OCI-M2 (cell line): ENCODE results near the gene ZNF3.

ENCODE experiments used
- DNase-seq: peaks from one replicate; lab custom pipeline; 2025; ENCODE audit not compliant: unreplicated experiment; lab: John Stamatoyannopoulos, UW

The ZNF3 gene

DNA sequence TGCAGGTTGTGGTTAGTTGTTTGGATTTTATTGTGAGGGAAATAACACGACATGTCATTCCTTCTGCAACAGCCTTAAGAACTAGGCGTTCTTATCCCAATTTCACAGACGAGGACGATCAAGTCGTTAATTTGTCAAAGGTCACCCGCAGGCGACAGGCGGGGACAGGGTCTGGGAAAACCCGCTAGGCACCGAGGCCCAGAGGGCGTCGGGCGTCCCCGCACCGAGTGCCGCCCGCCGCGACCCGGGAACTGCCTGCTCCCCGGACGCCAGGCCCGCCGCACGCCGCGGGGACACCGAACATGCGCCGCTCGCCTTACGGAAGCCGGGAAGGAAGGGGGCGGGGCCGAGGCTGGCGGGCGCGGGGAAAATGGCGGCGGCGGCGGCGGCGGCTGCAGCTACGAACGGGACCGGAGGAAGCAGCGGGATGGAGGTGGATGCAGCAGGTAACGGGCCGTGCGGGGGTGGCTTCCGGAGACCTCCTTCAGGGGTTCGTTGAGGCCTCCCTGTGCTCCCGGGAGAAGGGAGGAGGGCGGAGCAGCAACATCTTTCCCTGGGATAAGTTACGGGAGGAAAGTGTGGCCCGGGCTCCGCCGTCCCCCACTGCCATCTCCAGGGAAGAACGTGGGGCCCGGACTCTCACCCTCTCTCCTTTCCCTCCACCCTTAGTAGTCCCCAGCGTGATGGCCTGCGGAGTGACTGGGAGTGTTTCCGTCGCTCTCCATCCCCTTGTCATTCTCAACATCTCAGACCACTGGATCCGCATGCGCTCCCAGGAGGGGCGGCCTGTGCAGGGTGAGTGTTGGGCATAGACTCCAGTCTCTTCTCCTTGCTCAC lies 7.3 kb upstream of the ZNF3 start, which contains the start of gene COPS6:
COPS6 (plus strand) TSS at position 349 of the 837 bp plus-strand sequence; CDS start at position 371, 22 bp downstream.
- peak; percentile 32 for DNase-seq

DNA sequence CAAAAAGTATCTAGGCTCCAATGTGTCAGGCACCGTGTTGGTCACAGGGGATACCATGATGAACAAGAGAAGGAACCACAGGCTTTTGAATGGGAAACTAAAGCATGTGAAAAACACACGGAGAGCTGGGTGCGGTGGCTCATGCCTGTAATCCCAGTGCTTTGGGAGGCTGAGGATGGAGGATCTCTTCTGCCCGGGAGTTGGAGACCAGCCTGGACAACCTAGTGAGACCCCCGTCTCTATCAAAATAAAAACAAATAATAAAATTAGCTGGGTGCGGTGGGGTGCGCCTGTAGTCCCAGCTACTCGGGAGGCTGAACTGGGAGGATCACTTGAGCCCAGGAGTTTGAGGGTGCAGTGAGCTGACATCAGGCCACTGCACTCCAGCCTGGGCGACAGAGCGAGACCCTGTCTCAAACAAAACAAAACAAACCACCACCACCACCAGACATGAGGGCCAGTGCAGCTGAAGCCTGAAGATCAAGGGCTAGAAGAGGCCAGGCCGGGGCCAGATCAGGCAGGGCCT lies 6.6 kb upstream of the ZNF3 start:
- DNase-seq: no peak

DNA sequence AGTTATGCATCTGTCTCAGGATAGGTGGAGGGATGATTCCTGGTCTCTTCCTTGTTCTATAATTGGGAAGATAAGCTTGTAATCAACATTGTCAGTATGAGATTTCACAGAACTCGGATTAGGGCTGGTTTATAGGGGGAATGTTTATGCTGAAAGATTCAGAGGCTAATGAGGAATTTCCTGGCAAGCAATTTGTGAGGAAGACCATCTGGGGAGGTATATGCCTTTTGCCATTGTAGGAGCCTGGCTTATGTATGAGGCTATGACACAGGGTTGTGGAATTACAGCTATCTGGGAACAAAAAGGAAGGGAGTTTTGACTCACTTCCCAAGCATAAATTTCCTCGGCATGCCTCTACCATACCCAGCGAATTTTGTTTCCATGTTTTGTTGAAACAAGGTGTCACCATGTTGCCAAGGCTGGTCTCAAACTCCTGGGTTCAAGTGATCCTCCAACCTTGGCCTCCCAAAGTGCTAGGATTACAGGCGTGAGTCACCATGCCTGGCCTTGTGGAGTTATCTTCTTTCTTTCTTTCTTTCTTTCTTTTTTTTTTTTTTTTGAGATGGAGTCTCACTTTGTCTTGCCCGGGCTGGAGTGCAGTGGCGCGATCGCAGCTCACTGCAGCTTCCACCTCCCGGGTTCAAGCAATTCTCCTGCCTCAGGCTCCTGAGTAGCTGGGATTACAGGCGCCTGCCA lies 5.7 kb upstream of the ZNF3 start:
- no peak for DNase-seq

DNA sequence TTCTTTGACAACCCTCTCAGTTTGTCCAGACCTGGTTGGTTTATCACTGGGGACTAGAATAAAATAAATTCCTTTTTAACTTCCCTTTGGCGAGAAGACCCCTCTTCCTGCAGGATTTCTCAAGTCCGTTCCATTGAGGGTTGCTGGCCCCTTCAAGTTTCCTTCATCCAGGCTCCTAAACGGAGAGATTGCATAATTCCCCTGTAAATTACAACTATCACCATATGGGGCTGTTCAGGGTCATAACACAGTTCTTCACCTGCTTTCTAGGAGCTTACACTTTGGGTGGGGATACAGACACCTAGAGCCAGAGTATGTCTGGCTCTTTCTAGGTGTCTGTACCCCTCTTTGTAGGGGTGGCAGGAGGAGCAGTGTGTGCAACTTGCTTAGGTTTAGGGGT lies 4.0 kb upstream of the ZNF3 start:
- DNase-seq: no peak

DNA sequence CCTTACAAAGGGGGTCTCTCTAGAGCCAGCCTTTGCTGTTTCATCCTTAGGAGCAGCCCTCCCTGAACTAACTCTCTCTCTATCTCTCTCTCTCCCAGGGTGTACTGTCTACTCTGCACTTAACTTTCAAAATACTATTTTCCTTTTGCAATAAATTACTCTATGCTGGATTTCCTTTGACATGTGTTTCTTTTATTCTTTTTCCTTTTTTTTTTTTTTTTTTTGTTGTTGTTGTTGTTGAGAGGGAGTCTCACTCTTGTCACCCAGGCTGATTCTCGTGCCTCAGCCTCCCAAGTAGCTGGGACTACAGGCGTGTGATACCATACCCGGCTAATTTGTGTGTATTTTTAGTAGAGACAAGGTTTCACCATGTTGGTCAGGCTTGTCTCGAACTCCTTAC lies 1.5 kb upstream of the ZNF3 start:
- no peak for DNase-seq

DNA sequence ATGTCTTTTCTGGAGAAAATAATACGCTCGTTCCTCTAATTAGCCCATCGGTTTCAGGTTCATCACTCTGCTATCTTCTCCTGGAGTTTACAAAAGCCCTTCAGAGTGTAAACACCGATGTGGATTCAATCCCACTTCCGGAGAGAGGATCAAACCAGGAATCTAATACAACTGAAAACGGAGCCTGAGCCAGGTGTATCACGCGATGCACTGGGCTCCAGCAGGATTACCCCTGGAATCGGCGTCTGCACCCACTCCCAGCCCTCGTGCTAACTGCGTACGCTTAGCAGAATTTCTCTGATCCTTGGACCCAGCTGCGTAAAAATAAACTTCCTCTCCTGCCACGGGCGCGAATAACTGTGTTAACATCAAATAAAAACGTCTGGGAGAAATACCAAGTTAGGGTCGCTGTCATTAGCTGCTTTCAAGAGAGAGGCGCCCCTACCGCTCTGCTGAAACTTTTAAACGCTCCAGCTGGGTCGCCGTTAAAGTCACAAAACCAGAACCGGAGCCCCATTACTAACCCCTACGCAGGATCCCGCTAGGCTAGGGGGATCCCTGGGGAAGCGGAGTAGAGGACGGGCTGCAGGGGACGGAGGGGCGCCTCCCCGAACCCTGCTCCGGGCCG lies 502 bp downstream of the ZNF3 start:
- DNase-seq: no peak

DNA sequence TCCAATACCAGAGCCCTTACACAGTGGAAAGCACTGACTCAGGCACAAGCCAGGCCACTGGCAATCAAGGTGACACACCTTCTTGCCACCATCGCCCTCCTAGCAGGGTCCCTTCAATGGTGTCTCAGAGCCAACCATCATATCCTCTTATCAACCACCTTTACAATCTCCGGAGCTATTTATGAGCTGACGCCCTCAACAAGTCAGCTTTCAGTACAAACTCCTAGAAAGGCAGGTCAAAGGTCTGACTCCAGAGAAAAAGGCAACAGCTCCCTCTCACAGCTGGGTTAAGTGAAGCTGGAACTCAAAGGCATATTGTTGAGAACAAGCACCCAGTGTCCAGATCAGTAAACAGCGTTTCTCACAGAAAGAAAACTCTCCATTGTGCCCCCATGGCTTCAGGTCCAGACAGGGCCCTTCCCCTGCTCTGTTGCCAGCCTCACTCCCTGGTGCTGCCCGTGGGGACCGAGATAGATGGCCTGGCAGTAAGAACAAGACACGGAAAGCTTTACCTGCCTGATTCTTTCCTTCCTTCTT lies 2.4 kb downstream of the ZNF3 start:
- DNase-seq: no peak

DNA sequence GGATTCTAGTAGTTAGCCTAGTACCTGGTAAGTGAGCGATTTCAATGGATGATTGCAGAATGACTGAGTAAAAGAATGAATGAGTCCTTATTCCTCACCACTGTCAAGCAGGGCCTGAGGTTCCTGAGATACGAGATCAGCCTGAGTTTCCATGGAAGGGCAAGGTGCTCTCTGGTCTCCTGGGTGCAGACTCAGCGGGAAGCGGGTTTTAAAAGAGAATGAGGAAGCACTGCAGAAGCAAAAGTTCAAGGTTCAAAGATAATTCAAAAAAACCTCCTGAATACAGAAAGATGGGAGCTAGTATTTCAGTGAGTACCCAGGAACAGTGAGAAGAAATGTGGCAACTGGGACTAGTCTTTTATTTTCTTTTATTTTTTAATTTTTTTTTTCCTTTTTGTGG lies 4.3 kb downstream of the ZNF3 start:
- DNase-seq: no peak

DNA sequence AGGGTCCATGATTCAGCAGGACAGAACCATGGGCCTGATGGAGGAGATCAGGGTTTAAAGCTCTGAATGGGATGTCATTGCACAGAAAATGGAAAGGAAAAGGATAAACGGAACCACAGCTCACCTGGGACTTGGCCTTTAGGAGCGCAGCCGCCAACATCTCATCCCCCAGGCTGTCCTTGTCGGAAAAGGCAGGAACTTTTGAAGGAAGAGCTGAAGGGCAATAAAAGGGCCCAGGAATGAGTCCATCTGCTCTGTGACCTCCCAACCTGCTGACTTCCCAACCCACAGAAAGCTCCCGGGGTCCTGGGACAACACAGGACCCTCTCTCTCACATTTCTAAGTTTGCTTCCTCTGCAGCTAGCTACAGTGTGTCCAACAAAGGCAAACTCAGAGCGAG lies 6.1 kb downstream of the ZNF3 start:
- DNase-seq: no peak

DNA sequence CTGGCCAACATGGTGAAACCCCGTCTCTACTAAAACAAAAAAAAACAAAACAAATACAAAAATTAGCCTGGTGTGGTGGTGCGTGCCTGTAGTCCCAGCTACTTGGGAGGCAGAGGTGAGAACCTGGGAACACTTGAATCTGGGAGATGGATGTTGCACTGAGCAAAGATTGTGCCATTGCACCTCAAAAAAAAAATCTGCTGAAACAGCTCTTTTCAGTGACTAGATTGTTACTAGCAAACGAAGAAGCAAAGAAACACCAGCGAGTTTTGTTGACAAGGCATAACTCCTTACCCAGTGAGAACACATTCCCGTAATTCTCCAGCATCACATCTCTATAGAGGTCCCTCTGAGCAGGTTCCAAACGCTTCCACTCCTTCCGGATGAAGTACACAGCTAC lies 6.7 kb downstream of the ZNF3 start:
- DNase-seq: no peak

DNA sequence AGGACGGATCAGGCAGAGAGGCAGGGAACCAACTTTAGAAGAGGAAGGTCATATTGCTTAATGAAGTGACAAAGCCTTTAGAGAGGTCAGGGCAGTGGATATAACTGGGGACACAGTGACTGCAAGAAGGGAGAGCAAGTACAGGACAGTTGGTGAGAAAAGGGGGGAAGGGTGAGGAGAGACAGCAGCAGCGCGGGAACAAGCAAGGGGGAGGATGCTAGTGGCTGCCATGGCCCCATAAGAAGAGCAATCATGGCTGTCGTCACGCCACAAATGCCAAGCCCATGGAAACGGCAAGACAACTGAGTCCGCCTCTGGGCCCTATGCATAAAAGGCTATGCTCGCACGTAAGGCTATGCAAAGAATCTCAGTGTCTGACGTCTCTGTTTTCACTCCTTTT lies 9.1 kb downstream of the ZNF3 start:
- no peak for DNase-seq

DNA sequence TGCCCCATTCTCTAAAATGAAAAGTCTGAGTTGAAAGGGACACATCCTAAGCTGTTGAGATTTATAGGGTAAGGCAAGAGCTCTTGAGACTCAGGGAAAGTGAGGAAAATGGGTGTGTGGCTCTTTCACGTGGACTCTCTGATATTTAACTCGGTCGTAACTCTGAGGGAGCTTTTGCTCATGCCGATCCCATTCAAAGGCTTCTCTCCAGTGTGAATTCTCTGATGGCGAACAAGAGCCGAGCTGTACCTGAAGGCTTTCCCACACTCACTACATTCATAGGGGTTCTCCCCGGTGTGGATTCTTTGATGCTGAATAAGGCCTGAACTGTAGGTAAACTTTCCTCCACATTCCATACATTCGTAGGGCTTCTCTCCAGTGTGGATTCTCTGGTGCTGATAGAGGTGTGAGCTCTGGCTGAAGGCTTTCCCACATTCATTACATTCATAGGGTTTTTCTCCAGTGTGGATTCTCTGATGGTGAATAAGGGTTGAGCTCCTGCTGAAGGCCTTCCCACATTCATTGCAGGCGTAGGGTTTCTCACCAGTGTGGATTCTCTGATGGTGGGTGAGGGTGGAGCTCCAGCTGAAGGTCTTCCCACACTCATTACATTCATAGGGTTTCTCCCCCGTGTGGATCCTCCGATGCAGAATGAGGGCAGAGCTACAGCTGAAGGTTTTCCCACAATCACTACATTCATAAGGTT lies 10.4 kb downstream of the ZNF3 start:
- no peak for DNase-seq

DNA sequence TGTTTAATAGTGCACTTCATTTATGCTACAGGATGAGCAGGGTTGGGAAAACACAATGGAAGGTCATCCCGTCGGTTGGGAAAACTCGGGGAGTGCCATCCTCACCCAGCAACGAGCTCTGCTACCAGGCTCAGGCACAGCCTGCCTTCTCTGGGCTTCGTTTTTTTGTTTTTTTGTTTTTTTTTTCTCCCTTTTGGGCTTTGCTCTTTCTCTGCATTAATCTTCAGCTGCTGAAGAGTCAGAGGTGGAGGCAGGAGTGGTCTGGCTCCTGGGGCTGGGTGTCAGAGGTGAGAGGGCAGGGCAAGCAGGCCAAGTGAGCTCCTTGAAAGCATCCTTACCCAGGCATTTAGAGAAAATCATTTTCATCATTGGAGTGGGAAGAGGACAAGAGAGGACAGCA lies 11.5 kb downstream of the ZNF3 start:
- DNase-seq: no peak

DNA sequence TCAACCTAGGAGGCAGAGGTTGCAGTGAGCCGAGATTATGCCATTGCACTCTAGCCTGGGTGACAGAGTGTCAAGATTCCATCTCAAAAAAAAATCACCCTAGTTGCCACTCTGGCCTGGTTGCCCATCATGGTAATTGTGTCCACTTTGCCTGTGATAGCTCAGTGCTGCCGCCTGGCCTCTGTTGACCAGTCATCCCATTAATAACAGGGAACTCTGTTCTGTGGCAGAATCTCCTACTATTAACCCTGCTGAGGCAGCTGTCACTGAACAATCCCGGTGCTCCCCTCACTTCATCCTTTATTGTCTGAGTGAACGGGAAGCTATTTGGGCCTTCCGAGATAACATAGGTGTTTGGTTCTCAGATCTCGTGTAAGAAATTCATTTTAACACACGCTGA lies 14.6 kb downstream of the ZNF3 start:
- no peak for DNase-seq

DNA sequence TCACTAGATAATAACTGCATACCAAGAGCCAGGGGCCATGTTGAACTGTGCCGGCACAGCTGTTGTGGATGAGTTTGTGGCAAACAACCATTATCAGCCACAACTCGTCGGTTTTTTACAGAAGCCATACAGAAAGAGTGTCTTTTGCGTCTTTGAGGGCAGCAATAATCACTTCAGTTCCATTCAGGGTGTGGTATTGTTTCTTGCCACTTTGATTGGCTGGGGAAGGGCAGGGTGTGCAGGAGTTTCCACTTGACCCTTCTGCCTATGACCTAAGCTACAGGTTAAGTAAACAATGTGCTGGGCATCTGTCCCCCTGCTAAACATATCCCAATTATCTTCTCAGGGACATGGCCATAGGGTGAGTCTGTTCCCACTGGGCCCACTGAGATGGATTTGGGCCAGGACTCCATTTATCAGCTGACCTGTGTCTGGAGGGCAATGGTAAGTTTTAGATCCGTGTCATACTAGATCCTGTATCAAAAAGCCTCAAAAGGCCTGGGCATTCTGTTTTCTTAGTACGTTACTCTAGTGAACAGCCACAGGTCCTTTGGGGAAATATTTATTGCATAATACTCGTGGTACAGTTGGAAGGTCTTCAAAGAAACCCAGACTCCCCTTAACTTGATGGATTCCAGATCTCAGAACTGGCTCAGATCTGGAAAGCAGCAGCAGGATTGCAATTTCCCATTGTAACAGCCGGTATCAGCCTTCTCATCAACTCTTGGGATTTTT lies 15.9 kb downstream of the ZNF3 start:
- DNase-seq: no peak

DNA sequence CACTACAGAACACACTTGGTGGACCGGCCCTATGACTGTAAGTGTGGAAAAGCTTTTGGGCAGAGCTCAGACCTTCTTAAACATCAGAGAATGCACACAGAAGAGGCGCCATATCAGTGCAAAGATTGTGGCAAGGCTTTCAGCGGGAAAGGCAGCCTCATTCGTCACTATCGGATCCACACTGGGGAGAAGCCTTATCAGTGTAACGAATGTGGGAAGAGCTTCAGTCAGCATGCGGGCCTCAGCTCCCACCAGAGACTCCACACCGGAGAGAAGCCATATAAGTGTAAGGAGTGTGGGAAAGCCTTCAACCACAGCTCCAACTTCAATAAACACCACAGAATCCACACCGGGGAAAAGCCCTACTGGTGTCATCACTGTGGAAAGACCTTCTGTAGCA lies 17.4 kb downstream of the ZNF3 start:
- DNase-seq: no peak

DNA sequence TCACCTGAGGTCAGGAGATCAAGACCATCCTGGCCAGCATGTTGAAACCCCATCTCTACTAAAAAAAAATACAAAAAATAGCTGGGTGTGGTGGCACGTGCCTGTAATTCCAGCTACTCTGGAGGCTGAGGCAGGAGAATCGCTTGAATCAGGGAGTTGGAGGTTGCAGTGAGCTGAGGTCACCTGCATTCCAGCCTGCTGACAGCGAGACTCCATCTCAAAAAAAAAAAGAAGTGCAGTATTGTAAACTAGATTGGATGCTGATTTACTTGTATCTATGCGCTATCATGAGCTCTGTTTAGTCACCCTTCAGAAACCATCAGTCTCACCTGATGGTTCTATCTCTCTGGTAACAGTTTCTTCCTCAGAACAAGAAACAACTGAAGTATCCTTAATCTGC lies 18.1 kb downstream of the ZNF3 start:
- DNase-seq: no peak

DNA sequence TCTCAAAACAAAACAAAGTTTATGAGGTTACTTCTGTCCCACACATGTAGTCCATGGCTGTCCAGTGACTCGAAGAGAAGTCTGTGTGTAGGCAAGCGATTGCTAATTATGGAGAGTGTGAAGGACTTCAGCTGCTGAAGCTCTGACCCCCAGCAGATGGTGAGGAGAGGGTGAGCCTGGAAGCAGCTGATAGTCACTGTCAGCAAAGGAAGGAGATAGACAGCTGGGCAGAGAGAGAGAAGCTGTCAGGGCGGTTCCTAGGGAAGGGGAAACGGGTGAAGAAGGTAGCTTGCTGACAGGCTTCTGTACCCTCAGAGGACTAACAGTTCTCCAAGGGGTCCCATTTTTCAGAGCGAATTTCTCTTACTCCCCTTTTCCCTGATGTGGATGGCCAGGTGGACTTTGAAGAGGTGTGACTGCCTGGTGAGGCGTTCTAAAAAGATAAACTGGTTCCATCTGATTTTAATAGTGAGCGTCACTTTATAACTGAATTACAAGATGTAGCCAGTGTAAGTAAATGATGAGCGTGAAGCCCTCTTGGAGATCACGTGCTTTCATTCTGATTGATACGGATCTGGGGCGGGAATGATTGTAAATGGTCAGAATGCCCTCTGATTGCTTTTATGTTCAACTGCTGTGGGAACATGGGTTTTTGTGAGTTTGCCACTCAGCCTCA lies 19.9 kb downstream of the ZNF3 start:
- peak; percentile 20 for DNase-seq

DNA sequence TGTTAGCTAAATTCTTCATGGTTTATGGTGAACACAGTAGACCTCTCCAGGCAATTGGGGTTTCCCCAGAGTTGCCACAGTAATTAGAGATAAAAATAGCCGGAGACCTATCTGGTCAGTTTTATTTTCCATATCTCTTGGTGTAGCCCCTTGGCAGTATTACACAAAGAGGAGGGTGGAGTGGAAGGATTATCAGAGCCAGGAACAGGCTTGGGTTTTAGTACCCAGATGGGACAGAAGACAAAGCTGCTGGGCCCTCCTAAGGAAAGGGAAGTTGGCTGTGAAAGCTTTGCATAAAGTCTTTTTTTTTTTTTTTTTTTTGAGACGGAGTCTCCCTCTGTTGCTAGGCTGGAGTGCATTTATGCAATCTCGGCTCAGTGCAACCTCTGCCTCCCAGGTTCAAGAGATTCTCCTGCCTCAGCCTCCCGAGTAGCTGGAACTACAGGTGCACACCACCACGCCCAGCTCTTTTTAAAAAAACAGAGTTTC lies 22.2 kb downstream of the ZNF3 start:
- DNase-seq: peak; percentile 34

DNA sequence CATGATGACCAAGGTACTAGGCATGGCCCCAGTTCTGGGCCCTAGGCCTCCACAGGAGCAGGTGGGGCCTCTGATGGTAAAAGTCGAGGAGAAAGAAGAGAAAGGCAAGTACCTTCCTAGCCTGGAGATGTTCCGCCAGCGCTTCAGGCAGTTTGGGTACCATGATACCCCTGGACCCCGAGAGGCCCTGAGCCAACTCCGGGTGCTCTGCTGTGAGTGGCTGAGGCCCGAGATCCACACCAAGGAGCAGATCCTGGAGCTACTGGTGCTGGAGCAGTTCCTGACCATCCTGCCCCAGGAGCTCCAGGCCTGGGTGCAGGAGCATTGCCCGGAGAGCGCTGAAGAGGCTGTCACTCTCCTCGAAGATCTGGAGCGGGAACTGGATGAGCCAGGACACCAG lies 24.5 kb downstream of the ZNF3 start:
- no peak for DNase-seq
